BE2C (cell line): ENCODE results near the gene TANC1.

ENCODE experiments used
- DNase-seq: peaks from one replicate; pipeline ENCODE4 v3.0.0-alpha.2; 2020
- H3K27me3 ChIP-seq: fragments of 250-450 bp; sonication (Bioruptor Pico); 2 replicates; pipeline ENCODE4 v1.5.1; 2020; ENCODE audit warnings: mild to moderate bottlenecking
- H3K36me3 ChIP-seq: fragments of 250-450 bp; sonication (Bioruptor Pico); 2 replicates; pipeline ENCODE4 v1.5.1; 2020; ENCODE audit warnings: mild to moderate bottlenecking
- H3K4me1 ChIP-seq: fragments of 250-450 bp; sonication (Bioruptor Pico); 2 replicates; pipeline ENCODE4 v1.5.1; 2020
- H3K4me3 ChIP-seq: 2 replicates; pipeline ENCODE4 v1.5.1; 2011; ENCODE audit warnings: low read depth, low read length
- H3K9me3 ChIP-seq: fragments of 250-450 bp; sonication (Bioruptor Pico); 2 replicates; pipeline ENCODE4 v1.5.1; 2020
- TF ChIP-seq, protein P1 (sequence below): IDR thresholded peaks from 2 replicates; pipeline ENCODE4 v1.5.1; 2012; ENCODE audit warnings: mild to moderate bottlenecking, low read depth, low read length

Gene TANC1

DNA sequence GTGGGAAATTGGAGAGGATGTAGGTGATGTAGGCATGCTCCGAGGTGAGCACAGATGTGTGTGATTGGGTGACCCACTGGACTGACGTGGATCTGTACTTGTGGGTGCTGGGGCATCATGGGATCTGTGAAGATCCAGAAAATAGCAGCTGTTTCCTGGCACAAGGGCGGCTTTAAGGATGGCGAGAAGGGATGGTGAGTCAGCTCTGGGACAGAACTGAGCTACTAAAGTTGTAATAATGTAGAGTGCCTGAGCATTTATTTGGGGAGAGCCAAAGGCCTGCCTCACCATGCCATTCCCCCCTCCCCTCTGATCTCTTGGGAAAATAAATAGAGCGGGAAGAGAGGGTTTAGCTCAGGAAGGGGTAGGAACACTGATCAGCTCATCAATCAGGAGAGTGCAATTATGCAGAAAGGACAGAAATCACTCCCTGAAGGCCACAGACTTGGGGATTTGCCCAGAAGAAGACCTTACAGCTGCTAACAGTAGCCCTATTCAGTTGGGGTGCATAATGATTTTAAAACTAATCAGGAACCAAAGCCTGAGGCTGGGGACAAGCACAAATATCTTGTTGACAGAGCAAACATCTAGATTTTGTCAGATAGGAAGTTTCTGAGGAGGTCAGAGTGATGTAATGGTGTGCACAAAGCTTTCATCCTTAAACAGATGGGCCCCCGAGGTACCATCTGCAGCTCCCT lies 30.3 kb downstream of the TANC1 start:
- Histone ChIP-seq H3K4me1 (peaks cover 8% of the 10 kb centered on the region), H3K27me3 (no peaks in the 10 kb centered on the region), H3K9me3 (no peaks in the 10 kb centered on the region), H3K36me3 (no peaks in the 10 kb centered on the region), H3K4me3 (no peak overlapping the region)
- TF ChIP-seq, protein P1, sequence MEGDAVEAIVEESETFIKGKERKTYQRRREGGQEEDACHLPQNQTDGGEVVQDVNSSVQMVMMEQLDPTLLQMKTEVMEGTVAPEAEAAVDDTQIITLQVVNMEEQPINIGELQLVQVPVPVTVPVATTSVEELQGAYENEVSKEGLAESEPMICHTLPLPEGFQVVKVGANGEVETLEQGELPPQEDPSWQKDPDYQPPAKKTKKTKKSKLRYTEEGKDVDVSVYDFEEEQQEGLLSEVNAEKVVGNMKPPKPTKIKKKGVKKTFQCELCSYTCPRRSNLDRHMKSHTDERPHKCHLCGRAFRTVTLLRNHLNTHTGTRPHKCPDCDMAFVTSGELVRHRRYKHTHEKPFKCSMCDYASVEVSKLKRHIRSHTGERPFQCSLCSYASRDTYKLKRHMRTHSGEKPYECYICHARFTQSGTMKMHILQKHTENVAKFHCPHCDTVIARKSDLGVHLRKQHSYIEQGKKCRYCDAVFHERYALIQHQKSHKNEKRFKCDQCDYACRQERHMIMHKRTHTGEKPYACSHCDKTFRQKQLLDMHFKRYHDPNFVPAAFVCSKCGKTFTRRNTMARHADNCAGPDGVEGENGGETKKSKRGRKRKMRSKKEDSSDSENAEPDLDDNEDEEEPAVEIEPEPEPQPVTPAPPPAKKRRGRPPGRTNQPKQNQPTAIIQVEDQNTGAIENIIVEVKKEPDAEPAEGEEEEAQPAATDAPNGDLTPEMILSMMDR: no peak
- DNase-seq: no peak

DNA sequence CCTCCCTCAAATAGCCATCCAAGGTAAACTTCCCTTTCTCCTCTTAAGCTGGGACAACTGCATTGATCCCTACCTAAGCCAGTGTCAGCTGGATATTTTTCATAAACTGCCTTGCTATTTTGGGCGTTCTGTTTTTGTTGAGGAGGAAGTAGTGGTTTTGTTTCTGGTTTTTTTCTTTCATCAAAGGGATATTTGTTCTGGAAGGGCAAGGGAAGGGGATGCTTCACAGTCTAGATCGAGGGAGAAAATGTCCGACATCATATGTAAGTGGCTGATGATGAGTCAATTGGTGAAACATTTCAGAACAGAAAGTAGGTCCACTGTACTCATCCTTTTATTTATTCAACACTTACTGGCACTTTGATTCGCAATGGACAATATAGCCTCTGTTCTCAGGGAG lies 31.0 kb downstream of the TANC1 start:
- Histone ChIP-seq H3K9me3 (no peaks in the 10 kb centered on the region), H3K36me3 (no peaks in the 10 kb centered on the region), H3K4me1 (peaks cover 8% of the 10 kb centered on the region), H3K4me3 (no peak overlapping the region), H3K27me3 (no peaks in the 10 kb centered on the region)
- DNase-seq: no peak
- TF ChIP-seq, protein P1: no peak

DNA sequence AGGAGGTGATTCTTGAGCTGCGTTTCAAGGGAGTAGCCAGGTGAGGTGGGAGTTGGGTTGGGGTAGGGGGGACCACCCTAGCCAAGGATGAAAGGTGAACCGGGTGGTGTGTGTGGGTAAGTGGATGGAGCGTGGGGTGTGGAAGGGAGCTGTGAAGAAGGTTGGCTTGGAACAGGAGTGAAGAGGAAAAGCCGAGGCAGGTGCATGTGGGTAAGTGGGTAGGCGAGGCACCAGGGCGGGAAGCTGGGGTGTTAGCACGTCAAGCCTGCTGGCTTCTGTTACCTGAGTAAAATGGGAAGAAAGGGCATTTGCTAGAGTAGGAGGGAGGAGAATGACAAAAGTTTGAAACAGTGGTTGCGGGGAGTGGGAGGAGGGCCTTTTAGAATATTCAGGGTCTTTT lies 31.6 kb downstream of the TANC1 start:
- Histone ChIP-seq H3K27me3 (no peaks in the 10 kb centered on the region), H3K9me3 (no peaks in the 10 kb centered on the region), H3K4me1 (peaks cover 5% of the 10 kb centered on the region), H3K4me3 (no peak overlapping the region), H3K36me3 (no peaks in the 10 kb centered on the region)
- TF ChIP-seq, protein P1: no peak
- DNase-seq: no peak

DNA sequence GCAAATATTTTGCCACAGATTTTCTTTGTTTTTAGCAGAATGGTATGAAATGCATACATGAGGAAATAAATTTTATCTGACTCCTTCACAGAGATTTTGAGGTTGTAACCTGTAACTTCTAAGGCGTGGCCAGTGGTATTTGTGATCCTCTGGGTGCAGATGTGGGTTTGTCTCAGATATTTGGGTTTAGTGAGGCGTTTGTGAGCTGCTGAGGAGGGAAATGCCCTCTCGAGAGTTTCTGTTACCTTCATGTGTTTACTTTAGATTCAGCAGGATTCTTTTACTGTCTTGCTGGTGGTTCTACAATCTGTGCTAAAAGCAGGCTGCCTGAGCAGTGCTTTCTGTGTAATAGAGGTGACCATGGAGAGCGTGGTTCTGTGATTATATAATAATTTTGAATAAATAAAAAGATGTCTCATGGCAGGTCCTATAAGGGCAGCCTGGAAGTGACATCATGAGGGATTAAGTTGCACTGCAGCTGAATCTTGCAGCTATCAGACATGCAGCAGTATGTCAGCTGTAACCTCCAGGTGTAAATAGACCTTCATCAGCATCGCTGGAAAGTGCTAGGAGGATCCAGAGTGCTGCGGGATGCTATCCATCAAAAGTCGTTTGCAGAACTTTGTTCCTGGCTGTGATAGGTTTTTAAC lies 34.1 kb downstream of the TANC1 start:
- H3K4me1 ChIP-seq: peaks cover 5% of the 10 kb centered on the region
- no peak overlapping the region for H3K4me3 ChIP-seq
- no peak for DNase-seq
- no peaks in the 10 kb centered on the region for H3K36me3 ChIP-seq
- TF ChIP-seq, protein P1: no peak
- H3K9me3 ChIP-seq: no peaks in the 10 kb centered on the region
- H3K27me3 ChIP-seq: no peaks in the 10 kb centered on the region

DNA sequence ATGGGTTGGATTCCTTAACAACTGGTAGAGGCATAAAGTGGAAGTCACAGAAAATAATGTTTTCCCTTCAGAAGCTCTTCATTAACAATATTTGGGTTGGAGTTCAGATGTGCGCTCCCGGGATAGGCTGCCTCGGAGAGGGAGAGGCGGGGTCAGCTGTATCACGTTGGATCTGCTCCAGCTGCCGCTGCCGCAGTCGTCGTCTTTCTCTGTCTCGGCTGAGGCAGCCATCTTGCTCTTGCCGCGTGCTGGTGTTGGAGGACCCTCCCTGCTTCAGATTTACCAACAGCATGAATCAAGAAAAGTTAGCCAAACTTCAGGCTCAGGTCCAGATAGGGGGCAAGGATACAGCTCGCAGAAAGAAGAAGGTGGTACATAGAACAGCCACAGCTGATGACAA lies 35.1 kb downstream of the TANC1 start:
- DNase-seq: peak; percentile 74
- TF ChIP-seq, protein P1: no peak

DNA sequence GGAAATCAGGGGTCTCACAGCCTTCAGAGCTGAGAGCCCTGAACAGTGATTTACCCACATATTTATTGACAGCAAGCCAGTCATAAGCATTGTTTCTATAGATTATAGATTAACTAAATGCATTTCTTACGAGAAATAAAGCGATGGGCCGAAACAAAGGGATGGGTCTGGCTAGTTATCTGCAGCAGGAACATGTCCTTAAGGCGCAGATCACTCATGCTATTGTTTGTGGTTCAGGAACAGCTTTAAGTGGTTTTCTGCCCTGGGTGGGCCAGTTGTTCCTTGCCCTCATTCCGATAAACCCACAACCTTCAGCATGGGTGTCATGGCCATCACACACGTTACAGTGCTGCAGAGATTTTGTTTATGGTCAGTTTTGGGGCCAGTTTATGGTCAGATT lies 36.4 kb downstream of the TANC1 start:
- no peak for DNase-seq
- H3K4me1 ChIP-seq: no peaks in the 10 kb centered on the region; the same call in 1 of the 2 replicates
- TF ChIP-seq, protein P1: no peak
- no peak overlapping the region for H3K4me3 ChIP-seq
- no peaks in the 10 kb centered on the region for H3K27me3 ChIP-seq
- H3K36me3 ChIP-seq: no peaks in the 10 kb centered on the region
- no peaks in the 10 kb centered on the region for H3K9me3 ChIP-seq

More for the DNA sequence above, 35.1 kb downstream of the TANC1 start:
- H3K36me3 ChIP-seq: no peaks in the 10 kb centered on the region
- H3K27me3 ChIP-seq: no peaks in the 10 kb centered on the region
- H3K9me3 ChIP-seq: no peaks in the 10 kb centered on the region
- H3K4me1 ChIP-seq: peaks cover 1% of the 10 kb centered on the region
- no peak overlapping the region for H3K4me3 ChIP-seq
